Neural crest cell (in vitro differentiated cells): ENCODE results near the gene PMM2. TPM values are rescaled to one million over a fixed set of nuclear protein-coding genes. Genes with fewer than 3 reads are reported as not detected.
A peak's percentile ranks its signal among the peaks of the same experiment; 100 is the strongest.

Source experiments
- DNase-seq: peaks from one replicate; pipeline ENCODE4 v3.0.0; 2021; ENCODE audit warnings: low read depth, mixed read lengths, low spot score
- H3K27ac Mint-ChIP-seq: one replicate; pipeline ENCODE4 v1.8.0; 2021; ENCODE audit warnings: mild to moderate bottlenecking, mixed read lengths; ENCODE audit not compliant: unreplicated experiment
- H3K27me3 Mint-ChIP-seq: 2 replicates; pipeline ENCODE4 v1.8.0; 2021; ENCODE audit warnings: low read depth, mild to moderate bottlenecking, mixed read lengths
- H3K36me3 Mint-ChIP-seq: 2 replicates; pipeline ENCODE4 v1.8.0; 2021; ENCODE audit warnings: low read depth, mild to moderate bottlenecking, mixed read lengths
- H3K4me1 Mint-ChIP-seq: 2 replicates; pipeline ENCODE4 v1.8.0; 2021; ENCODE audit warnings: mixed read lengths
- H3K4me3 Mint-ChIP-seq: one replicate; pipeline ENCODE4 v1.8.0; 2021; ENCODE audit warnings: mild to moderate bottlenecking, mixed read lengths
- H3K9me3 Mint-ChIP-seq: 2 replicates; pipeline ENCODE4 v1.8.0; 2021; ENCODE audit warnings: mixed read lengths
- total RNA-seq: library from RNA; stranded (reverse); gene quantifications from 2 replicates; pipeline ENCODE4 v1.2.1, GENCODE V29; 2021
- TF ChIP-seq, protein P1 (sequence below): fragments of 200-600 bp; sonication (generic); conservative IDR thresholded peaks from 2 replicates; pipeline ENCODE4 v1.5.0; 2021; ENCODE audit warnings: antibody characterized with exemption, mild to moderate bottlenecking

PMM2 gene
- total RNA-seq, 1 donor from 2014 or later: 21.5 TPM

DNA sequence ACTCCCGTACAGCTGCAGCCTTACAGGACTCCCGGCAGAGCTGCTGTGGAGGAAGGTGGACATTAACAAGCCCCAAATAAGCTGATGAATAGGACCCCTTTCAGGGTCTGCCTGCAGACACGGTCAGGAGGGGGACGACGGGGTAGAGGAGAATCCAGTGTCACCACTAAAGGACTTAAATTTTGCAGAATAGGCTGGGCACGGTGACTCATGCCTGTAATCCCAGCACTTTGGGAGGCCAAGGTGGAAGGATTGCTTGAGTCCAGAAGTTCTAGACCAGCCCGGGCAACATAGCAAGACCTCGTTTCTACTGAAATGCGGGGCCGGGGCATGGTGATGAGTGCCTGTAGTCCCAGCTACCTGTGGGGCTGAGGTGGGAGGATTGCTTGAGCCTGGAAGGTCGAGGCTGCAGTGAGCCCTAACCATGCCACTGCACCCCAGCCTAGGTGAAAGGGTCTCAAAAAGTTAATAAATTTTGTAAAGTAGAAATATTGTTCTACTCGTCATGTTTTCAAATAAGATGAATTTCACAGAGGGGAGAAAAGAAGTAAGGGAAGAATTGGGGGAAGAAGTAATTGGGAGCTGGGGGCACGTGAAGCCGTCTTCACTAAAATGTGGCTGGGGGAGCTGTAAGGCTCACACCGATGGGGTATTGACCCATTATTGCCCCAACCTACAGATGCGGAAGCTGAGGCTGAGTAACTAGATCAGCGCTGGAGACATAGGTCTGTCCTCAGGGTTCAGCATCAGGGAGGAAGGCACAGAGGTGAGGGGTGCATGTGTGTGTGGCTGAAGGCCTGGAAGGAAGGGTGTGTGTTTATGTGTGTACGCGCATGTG lies 89.2 kb downstream of the PMM2 start:
- Mint-ChIP-seq H3K4me3 (peak overlapping the region; percentile 22), H3K27ac (peak overlapping the region; percentile 57), H3K36me3 (peaks cover 17% of the 10 kb centered on the region), H3K9me3 (no peaks in the 10 kb centered on the region), H3K27me3 (peaks cover 9% of the 10 kb centered on the region), H3K4me1 (peaks cover 13% of the 10 kb centered on the region)
- TF ChIP-seq, protein P1, sequence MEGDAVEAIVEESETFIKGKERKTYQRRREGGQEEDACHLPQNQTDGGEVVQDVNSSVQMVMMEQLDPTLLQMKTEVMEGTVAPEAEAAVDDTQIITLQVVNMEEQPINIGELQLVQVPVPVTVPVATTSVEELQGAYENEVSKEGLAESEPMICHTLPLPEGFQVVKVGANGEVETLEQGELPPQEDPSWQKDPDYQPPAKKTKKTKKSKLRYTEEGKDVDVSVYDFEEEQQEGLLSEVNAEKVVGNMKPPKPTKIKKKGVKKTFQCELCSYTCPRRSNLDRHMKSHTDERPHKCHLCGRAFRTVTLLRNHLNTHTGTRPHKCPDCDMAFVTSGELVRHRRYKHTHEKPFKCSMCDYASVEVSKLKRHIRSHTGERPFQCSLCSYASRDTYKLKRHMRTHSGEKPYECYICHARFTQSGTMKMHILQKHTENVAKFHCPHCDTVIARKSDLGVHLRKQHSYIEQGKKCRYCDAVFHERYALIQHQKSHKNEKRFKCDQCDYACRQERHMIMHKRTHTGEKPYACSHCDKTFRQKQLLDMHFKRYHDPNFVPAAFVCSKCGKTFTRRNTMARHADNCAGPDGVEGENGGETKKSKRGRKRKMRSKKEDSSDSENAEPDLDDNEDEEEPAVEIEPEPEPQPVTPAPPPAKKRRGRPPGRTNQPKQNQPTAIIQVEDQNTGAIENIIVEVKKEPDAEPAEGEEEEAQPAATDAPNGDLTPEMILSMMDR: no peak
- DNase-seq: no peak

DNA sequence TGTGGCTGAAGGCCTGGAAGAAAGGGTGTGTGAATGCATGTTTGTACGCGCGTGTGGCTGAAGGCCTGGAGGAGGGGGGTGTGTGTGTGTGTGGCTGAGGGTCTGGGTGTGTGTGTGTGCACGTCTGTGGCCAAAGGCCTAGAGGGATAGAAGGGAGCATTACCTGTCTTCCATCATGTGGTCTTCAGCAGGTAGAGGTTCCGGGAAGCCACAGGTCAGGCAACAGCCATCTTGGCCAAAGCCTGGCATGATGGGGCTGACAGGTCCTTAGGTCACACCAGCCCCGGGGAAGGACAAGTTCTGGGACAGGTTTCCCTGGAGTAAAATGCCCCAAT lies 89.8 kb downstream of the PMM2 start:
- Mint-ChIP-seq H3K36me3 (peaks cover 21% of the 10 kb centered on the region), H3K4me3 (peak overlapping the region; percentile 22), H3K27ac (peak overlapping the region; percentile 57), H3K27me3 (peaks cover 9% of the 10 kb centered on the region), H3K9me3 (no peaks in the 10 kb centered on the region), H3K4me1 (peaks cover 19% of the 10 kb centered on the region)
- TF ChIP-seq, protein P1: no peak
- DNase-seq: no peak

DNA sequence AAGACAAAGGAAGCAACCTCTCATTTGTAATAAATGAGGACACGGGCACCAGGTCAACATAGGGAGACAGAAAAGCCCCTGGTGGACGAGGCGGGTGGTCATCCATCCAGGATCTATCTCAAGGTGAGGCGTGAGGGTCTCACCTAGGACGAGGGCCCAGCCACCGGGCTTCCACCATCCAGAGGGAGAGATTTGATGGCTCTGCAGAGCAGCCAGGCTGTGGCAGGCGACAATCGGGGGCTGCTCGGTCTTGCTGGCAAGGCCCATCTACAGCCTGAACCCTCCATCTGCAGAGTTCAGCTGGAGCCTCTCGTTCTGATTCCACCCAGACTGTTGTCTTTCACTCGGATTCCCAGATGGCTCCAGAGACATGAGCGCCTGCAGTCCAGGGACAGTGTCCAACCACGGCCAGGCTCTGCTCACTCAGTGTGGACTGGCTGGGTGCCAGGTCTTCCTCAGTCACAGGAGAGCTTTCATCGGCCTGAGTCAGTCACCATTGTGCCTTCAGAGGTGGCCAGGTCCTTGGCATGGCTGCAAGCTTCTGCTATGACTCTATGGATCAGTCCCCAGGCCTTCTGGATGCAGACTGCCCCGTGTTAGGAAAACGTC lies 90.4 kb downstream of the PMM2 start:
- DNase-seq: no peak
- H3K27me3 Mint-ChIP-seq: peaks cover 9% of the 10 kb centered on the region
- TF ChIP-seq, protein P1: no peak
- peaks cover 26% of the 10 kb centered on the region for H3K4me1 Mint-ChIP-seq
- peaks cover 21% of the 10 kb centered on the region for H3K36me3 Mint-ChIP-seq
- no peak overlapping the region for H3K4me3 Mint-ChIP-seq
- H3K9me3 Mint-ChIP-seq: no peaks in the 10 kb centered on the region
- H3K27ac Mint-ChIP-seq: no peak overlapping the region

GRCh38 chr16:8888951-8889892 lies 91.6 kb downstream of the PMM2 start:
- Mint-ChIP-seq H3K4me3 (no peak overlapping the region), H3K9me3 (no peaks in the 10 kb centered on the region), H3K36me3 (peaks cover 21% of the 10 kb centered on the region), H3K27me3 (peaks cover 9% of the 10 kb centered on the region), H3K27ac (no peak overlapping the region), H3K4me1 (peaks cover 34% of the 10 kb centered on the region)
- TF ChIP-seq, protein P1: no peak
- DNase-seq: no peak

- Mint-ChIP-seq H3K4me1 (peaks cover 39% of the 10 kb centered on the region), H3K27ac (peak overlapping the region; percentile 43), H3K27me3 (peaks cover 9% of the 10 kb centered on the region), H3K9me3 (no peaks in the 10 kb centered on the region), H3K4me3 (no peak overlapping the region), H3K36me3 (peaks cover 26% of the 10 kb centered on the region)
- DNase-seq: no peak
- TF ChIP-seq, protein P1: no peak
Observed at GRCh38 chr16:8889893-8890548, 92.4 kb downstream of the PMM2 start.
